ENCODE measurements around the gene PACRG.
"Not testable (repeated sequence)": the region's sequence is repeated elsewhere in the genome, so short reads cannot be mapped to it uniquely, and the experiment has no call there.

The PACRG gene

DNA sequence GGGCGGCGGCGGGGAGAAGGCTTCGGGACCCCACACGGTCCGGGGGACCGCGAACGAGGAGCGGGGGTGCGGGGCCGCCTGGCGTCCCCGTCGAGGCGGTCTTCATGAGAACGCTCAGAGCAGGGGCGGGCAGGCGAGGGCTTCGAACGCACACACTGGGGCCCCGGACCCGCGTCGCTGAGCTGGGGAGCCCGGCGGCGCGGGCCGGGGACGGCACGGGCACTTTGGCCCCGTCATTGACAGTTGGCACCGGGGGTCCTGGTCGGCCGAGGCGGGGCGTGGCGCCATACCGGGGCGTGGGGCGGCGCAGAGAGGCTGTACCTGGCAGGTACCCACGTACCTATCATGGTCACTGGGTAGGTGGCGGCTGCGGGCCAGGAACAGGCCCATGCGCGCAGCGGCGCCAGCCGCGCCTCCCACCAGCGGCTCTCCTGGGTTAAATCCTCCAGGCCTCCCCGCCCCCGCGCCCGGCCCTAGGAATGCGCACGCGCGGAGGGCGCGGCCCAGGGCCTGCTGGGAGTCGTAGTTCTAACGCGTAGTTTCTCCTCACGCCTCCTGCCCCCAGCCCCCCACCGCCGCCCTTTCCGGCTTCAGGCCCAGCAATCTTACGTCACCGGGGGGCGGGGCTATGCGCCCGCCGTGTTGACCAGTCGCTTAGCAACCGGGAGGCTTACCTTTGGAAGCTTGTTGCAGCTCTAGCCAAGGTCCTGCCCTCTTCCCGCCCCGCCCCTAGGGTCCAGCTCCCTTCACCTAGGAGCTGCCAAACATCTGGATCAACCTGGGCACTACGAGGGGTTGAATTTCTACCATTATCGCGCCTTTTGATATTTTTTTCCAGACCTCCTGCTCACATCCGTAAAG, at the start of gene PACRG, which contains the start of gene PRKN:
TSS of gene PACRG (plus strand) at position 653 of the 861 bp plus-strand sequence.
TSS of gene PRKN (minus strand) at position 445 of the 861 bp plus-strand sequence.
- peak; percentile 97 for DNase-seq

DNA sequence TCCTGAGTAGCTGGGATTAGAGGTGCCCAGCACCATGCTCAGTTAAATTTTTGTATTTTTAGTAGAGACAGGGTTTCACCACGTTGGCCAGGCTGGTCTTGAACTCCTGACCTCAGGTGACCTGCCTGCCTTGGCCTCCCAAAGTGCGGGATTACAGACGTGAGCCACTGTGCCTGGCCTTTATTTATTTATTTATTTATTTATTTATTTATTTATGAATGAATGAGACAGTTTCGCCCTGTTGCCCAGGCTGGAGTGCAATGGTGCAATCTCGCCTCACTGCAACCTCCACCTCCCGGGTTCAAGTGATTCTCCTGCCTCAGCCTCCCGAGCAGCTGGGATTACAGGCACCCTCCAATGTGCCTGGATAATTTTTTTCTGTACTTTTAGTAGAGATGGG, 48.9 kb upstream of the PACRG start:
- not testable (repeated sequence) for DNase-seq

GRCh38 chr6:162679681-162680080, 48.1 kb upstream of the PACRG start:
- DNase-seq = no peak

GRCh38 chr6:162680367-162680766, 47.4 kb upstream of the PACRG start:
- no peak for DNase-seq

DNA sequence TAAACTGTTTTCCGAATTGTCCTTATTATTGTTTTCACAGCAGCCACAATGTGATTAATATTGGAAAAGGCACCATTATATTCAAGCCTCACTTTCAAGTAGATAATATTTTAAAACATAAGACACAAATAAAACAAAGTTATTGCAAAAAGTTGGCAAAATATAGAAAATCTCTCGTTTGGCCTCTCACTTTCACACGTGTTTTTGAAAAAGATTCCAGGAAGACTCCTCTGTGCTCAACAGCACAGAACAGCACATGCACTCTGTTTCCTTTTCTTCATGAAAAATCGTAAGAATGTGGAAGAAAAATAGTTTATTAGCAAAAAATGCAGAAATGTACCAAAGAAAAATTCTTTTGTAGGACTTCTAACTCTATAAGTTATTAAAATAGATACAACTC, 46.9 kb upstream of the PACRG start:
- no peak for DNase-seq

- DNase-seq = no peak
These were observed 46.3 kb upstream of the PACRG start for GRCh38 chr6:162681447-162681846.

DNA sequence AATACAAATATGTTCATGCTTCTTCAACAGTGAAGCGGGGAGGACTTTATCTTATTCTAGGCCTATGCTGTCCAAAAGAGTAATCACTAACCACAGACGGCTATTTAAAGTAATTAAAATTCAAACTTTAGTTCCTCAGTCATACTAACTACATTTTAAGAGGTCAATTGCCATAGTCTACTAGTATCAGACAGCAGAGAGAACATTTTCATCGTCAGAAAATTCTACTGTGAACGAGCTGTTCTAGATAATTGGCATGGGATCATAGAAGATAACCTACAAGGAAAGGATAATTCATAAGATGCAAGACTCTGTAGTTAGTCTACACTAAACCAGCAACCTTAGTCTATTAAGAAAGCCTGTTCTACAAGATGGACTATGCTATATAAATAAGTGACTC, 44.6 kb upstream of the PACRG start:
- no peak for DNase-seq

- DNase-seq = no peak
These were observed 43.7 kb upstream of the PACRG start for GRCh38 chr6:162684052-162684451.

DNA sequence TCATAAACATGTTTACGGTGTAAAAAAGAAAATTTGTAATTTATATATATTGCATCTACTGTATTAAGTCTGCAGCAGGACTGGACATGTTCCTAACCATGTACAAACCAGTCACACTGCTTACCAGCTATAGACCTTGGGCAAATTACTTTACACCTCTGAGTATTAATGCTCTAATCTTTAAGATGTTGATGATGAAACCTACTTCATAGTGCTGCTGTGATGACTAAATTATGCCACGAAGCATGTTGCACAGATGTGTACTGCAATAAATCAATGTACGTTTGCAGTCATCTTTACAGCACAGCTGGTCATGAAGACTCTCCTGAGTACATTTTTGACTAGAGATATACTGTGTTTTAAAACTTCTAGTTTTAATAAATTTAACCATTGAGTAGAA, 42.8 kb upstream of the PACRG start:
- no peak for DNase-seq

DNA sequence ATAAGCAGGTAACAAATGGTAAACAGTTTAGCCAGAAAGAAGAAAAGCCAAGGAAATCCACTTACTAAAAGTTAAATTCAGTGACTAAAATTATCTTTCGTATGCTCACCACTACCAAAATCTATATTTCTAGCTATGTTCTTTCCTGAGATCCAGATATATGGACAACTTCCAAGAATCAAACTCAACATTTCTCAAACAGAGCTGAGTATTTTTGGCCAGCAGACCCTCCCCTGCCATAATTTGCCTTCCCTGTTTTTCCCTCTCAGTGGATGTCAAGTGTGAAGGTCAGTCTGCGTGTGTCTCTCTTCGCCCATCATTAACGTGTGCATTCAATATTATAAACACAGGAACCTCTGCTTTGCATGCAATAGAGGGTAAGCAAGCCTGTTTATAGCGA, 42.2 kb upstream of the PACRG start:
- no peak for DNase-seq

- no peak for DNase-seq
These were observed 38.9 kb upstream of the PACRG start for GRCh38 chr6:162688751-162689345.

GRCh38 chr6:162690158-162690557, 37.6 kb upstream of the PACRG start:
- no peak for DNase-seq

- no peak for DNase-seq
These were observed 29.8 kb upstream of the PACRG start for GRCh38 chr6:162697872-162698403.

DNA sequence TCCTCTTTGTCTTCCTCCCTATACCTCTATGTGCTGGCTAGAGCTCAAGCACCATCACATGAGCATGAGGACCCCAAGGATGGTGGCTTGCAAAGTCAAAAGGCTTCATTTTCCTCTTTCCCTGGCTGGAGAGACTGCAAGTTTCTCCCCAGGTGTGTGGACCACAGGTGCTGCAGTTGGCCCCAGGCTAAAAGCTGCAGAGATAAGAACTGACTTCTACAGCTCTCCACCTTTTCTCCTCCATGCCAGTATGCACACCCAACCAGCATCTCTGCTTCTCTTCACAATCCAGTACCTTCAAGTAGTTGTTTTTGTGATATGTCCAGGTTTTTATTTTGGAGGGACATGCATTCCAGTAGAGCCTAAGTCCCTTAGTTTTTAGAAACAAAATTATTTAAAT, 29.3 kb upstream of the PACRG start:
- no peak for DNase-seq

GRCh38 chr6:162699961-162700360, 27.8 kb upstream of the PACRG start:
- DNase-seq = peak; percentile 2

GRCh38 chr6:162700966-162701365, 26.8 kb upstream of the PACRG start:
- DNase-seq = no peak

DNA sequence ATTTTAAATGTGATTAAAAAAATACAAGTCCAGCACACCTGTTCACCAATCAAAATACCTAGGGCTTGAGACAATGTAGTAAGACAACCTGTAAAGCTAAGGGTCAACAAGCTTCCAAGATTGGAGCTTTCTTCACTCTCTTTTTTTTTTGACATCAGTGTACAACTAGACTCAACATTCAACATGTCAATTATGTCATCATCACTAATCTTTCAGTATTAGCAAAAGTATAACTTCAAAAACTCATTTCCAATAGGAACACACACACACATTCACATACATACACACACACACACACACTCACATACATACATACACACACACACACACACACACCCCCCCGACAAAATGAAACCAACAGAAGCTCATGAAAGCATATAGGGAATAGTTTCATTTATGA, 26.2 kb upstream of the PACRG start:
- DNase-seq = no peak

DNA sequence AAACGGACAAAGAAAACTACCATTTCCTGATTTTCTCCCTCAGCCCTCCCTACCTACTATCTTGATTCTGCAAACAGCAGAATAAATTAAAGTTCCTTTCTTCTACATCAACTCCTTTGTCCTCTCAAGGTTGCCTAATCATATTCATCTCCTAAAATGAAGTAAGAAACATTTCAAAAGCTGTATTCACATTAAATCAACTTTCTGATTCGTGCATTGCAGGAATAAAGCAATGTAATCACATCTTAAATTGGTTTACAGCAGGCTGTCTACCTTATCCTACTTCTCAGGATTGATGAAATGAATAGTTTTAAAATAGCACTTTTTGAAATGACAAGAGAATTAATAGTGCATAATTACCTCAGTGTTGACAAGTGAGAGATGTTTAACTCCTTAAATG, 25.3 kb upstream of the PACRG start:
- no peak for DNase-seq

GRCh38 chr6:162704001-162704400, 23.8 kb upstream of the PACRG start:
- no peak for DNase-seq

GRCh38 chr6:162705736-162706135, 22.0 kb upstream of the PACRG start:
- no peak for DNase-seq

GRCh38 chr6:162706232-162706631, 21.5 kb upstream of the PACRG start:
- DNase-seq = no peak

DNA sequence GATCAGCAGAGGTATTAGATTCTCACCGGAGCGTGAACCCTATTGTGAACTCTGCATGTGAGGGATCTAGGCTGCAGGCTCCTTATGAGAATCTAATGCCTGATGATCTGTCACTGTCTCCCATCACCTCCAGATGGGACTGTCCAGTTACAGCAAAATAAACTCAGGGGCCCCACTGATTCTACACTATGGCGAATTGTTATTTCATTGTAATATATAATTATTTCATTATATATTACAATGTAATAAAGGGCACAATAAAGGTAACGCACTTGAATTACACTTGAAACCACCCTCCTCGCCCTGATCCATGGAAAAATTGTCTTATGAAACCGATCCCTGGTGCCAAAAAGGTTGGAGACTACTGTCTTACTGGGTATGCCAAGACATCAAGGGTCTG, 18.8 kb upstream of the PACRG start:
- DNase-seq = no peak

- no peak for DNase-seq
These were observed 18.3 kb upstream of the PACRG start for GRCh38 chr6:162709431-162709830.

- DNase-seq = no peak
These were observed 17.4 kb upstream of the PACRG start for GRCh38 chr6:162710419-162710818.

All from fibroblast of skin of right quadriceps (primary cell).